Liver (tissue), 9 donors: Measurements from ENCODE around the gene HNRNPL. TPM values are rescaled to one million over a fixed set of nuclear protein-coding genes. Genes with fewer than 3 reads are reported as not detected.

Experiments used
- DNase-seq: peaks from one replicate; pipeline ENCODE4 v3.0.0-alpha.2; 2017; ENCODE audit warnings: low spot score
- H3K27ac ChIP-seq, 2 donors: one replicate each; pipeline ENCODE4 v1.7.0; 2013; ENCODE audit warnings: inconsistent platforms in 2 of 2, low read length in 2 of 2, control low read depth in 1 of 2, low read depth in 1 of 2, mild to moderate bottlenecking in 1 of 2
- H3K27me3 ChIP-seq, 4 donors: one replicate each; pipeline versions ENCODE4 v1.6.1 to v1.7.0; 2013; ENCODE audit warnings: low read length in 3 of 4, inconsistent platforms in 1 of 4, mild to moderate bottlenecking in 1 of 4, moderate library complexity in 1 of 4; ENCODE audit not compliant: control insufficient read depth in 4 of 4, insufficient read depth in 4 of 4
- H3K36me3 ChIP-seq, 4 donors: one replicate each; pipeline versions ENCODE4 v1.6.1 to v1.7.0; 2013; ENCODE audit warnings: low read length in 3 of 4, mild to moderate bottlenecking in 3 of 4, low read depth in 1 of 4, moderate library complexity in 1 of 4; ENCODE audit not compliant: control insufficient read depth in 4 of 4, insufficient read depth in 3 of 4
- H3K4me1 ChIP-seq, 4 donors: one replicate each; pipeline versions ENCODE4 v1.6.1 to v1.7.0; 2013; ENCODE audit warnings: low read length in 3 of 4, mild to moderate bottlenecking in 3 of 4, moderate library complexity in 1 of 4; ENCODE audit not compliant: control insufficient read depth in 4 of 4, insufficient read depth in 4 of 4
- H3K4me3 ChIP-seq, 3 donors: one replicate each; pipeline versions ENCODE4 v1.6.1 to v1.7.0; 2013; ENCODE audit warnings: low read length in 3 of 3, control low read depth in 1 of 3, low read depth in 1 of 3, mild to moderate bottlenecking in 1 of 3
- H3K9ac ChIP-seq, 2 donors: one replicate each; pipeline ENCODE4 v1.7.0; 2013; ENCODE audit warnings: low read length in 2 of 2, mild to moderate bottlenecking in 2 of 2, moderate library complexity in 2 of 2, control low read depth in 1 of 2, low read depth in 1 of 2
- H3K9me3 ChIP-seq, 4 donors: one replicate each; pipeline versions ENCODE4 v1.6.1 to v1.7.0; 2013; ENCODE audit warnings: low read length in 3 of 4; ENCODE audit not compliant: control insufficient read depth in 4 of 4
- ATF3 ChIP-seq: IDR thresholded peaks from 2 replicates; pipeline ENCODE4 v1.6.1; 2016; ENCODE audit warnings: antibody characterized with exemption
- CTCF ChIP-seq: fragments of 150-350 bp; IDR thresholded peaks from 2 replicates; pipeline ENCODE4 v1.5.1; 2017; ENCODE audit warnings: improper control_type of control experiment, low read depth, low read length; ENCODE audit not compliant: missing input control
- FOXA1 ChIP-seq: IDR thresholded peaks from 2 replicates; pipeline ENCODE4 v1.6.1; 2016; ENCODE audit warnings: antibody characterized with exemption
- FOXA2 ChIP-seq: IDR thresholded peaks from 2 replicates; pipeline ENCODE4 v1.6.1; 2016; ENCODE audit warnings: antibody characterized with exemption
- HNF4A ChIP-seq, 2 donors: conservative IDR thresholded peaks; 2 replicates each; pipeline ENCODE4 v1.6.1; 2016; ENCODE audit warnings: antibody characterized with exemption in 2 of 2, mild to moderate bottlenecking in 2 of 2
- HNF4G ChIP-seq: IDR thresholded peaks from 2 replicates; pipeline ENCODE4 v1.6.1; 2016; ENCODE audit warnings: antibody characterized with exemption
- JUND ChIP-seq, 2 donors: IDR thresholded peaks; 2 replicates each; pipeline ENCODE4 v1.6.1; 2016; ENCODE audit warnings: antibody characterized with exemption in 2 of 2
- MAX ChIP-seq: IDR thresholded peaks from 2 replicates; pipeline ENCODE4 v1.6.1; 2016; ENCODE audit warnings: antibody characterized with exemption
- RAD21 ChIP-seq, 2 donors: IDR thresholded peaks; 2 replicates each; pipeline ENCODE4 v1.6.1; 2016; ENCODE audit warnings: antibody characterized with exemption in 2 of 2, mild to moderate bottlenecking in 2 of 2
- REST ChIP-seq: IDR thresholded peaks from 2 replicates; pipeline ENCODE4 v1.6.1; 2016; ENCODE audit warnings: antibody characterized with exemption, mild to moderate bottlenecking
- RXRA ChIP-seq, 2 donors: IDR thresholded peaks; 2 replicates each; pipeline ENCODE4 v1.6.1; 2017 to 2018; ENCODE audit warnings: antibody characterized with exemption in 2 of 2, mild to moderate bottlenecking in 1 of 2
- SP1 ChIP-seq: IDR thresholded peaks from 2 replicates; pipeline ENCODE4 v1.6.1; 2018; ENCODE audit warnings: antibody characterized with exemption, mild to moderate bottlenecking
- TAF1 ChIP-seq: conservative IDR thresholded peaks from 2 replicates; pipeline ENCODE4 v1.6.1; 2016; ENCODE audit warnings: antibody characterized with exemption, mild to moderate bottlenecking
- WGBS: extraction: QIAGEN DNeasy Blood & Tissue Kit; methylation state at CpG from one replicate; pipeline ENCODE4 v1.1.7; 2013; 5-methylcytosine and 5-hydroxymethylcytosine counted together
- polyA plus RNA-seq, 2 donors: library from polyadenylated mRNA; stranded (reverse) in 1 of 2; unstranded in 1 of 2; fragments of 200-250 nt in 1 of 2; fragments of >200 nt in 1 of 2; fragmentation: Nextera tagmentation in 1 of 2; extraction: Ambion mirVana in 1 of 2; gene quantifications; one replicate each; pipeline versions ENCODE4 v1.2.1 to v1.2.3, GENCODE V29; 2013 to 2015
- total RNA-seq, 2 donors: library from RNA; depleted of rRNA; stranded (reverse); fragments of >200 nt; gene quantifications; one replicate each; pipeline ENCODE4 v1.2.3, GENCODE V29; 2014
- donor health status: healthy.
- donor health status: healthy.
- donor health status: healthy.
- donor health status: healthy.
- donor health status: healthy.

HNRNPL gene
- total and polyA plus RNA-seq, 4 donors, result 50.4 to 166 (median 95.6) TPM

- no peak for DNase-seq
- H3K36me3 ChIP-seq, result peaks cover 2 to 22% (median 18%) of the 10 kb centered on the region in 4 donors
- H3K9ac ChIP-seq, result no peak overlapping the region
- peaks cover 0 to 7% (median 4%) of the 10 kb centered on the region in 4 donors for H3K4me1 ChIP-seq
- H3K27ac ChIP-seq, result peak overlapping the region in 1 of 2 donors; percentile 18
- no peaks in the 10 kb centered on the region for H3K9me3 ChIP-seq
- no peak overlapping the region for H3K4me3 ChIP-seq
- 84% methylated on average over 14 of the region's 14 CpGs for WGBS
- H3K27me3 ChIP-seq, result no peaks in the 10 kb centered on the region
- no peak for TF ChIP-seq CTCF
- no peak for TF ChIP-seq SP1
- TF ChIP-seq FOXA2, result no peak
- no peak for TF ChIP-seq TAF1
- TF ChIP-seq HNF4G, result no peak
- no peak for TF ChIP-seq HNF4A (conservative IDR thresholded peaks at IDR 0.05)
- no peak for TF ChIP-seq REST
- TF ChIP-seq FOXA1, result no peak
- TF ChIP-seq MAX, result no peak
- no peak for TF ChIP-seq RXRA (IDR thresholded peaks at IDR 0.05)
- TF ChIP-seq RAD21 (IDR thresholded peaks at IDR 0.05), result no peak
- no peak for TF ChIP-seq JUND (IDR thresholded peaks at IDR 0.05)
- no peak for TF ChIP-seq ATF3
Observed at GRCh38 chr19:38893341-38893771, 43.6 kb upstream of the HNRNPL start.

- no peak for TF ChIP-seq RAD21 (IDR thresholded peaks at IDR 0.05)
- no peak for TF ChIP-seq TAF1
- TF ChIP-seq MAX, result no peak
- 90% methylated on average over 5 of the region's 5 CpGs for WGBS
- H3K9me3 ChIP-seq, result no peaks in the 10 kb centered on the region
- no peaks in the 10 kb centered on the region for H3K27me3 ChIP-seq
- H3K4me3 ChIP-seq, result no peak overlapping the region
- no peak for DNase-seq
- H3K9ac ChIP-seq, result no peak overlapping the region
- peaks cover 2 to 24% (median 18%) of the 10 kb centered on the region in 4 donors for H3K36me3 ChIP-seq
- peaks cover 0 to 3% (median under 1%) of the 10 kb centered on the region in 4 donors for H3K4me1 ChIP-seq
- H3K27ac ChIP-seq, result peak overlapping the region in 1 of 2 donors; percentile 2
Observed at GRCh38 chr19:38892841-38893240, 43.1 kb upstream of the HNRNPL start.
